GM19043 (cell line): Measurements from ENCODE around the gene TSPY1.
"Not testable (repeated sequence)": the region's sequence is repeated elsewhere in the genome, so short reads cannot be mapped to it uniquely, and the experiment has no call there.

Source experiments
- ATAC-seq: cut with Tn5 transposase; IDR thresholded peaks from one replicate; pipeline ENCODE4 v1.9.1; 2021; ENCODE audit warnings: low read depth; ENCODE audit not compliant: unreplicated experiment

TSPY1 gene, protein sequence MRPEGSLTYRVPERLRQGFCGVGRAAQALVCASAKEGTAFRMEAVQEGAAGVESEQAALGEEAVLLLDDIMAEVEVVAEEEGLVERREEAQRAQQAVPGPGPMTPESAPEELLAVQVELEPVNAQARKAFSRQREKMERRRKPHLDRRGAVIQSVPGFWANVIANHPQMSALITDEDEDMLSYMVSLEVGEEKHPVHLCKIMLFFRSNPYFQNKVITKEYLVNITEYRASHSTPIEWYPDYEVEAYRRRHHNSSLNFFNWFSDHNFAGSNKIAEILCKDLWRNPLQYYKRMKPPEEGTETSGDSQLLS

DNA sequence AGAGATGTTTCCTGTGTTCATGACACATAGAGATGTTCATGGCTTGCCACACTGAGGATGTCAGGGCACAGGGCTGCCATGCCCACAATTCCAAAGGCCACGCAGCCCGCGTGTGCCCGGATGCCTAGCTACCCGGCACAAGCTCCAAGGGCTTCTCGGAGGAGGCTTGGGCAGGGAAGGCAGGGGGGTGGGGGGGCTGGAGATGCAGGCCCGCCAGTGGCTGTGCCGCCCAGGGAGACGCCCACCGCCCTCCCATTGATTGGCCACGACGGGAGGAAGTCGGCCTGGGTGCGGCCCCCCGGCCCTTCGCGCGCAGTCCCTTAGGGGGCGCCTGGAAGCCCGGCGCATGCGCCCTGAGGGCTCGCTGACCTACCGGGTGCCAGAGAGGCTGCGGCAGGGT is at the start of gene TSPY1:
Gene TSPY1 (plus strand): TSS at position 301 of the 400 bp plus-strand sequence. CDS start 46 bp downstream, at position 347.
- not testable (repeated sequence) for ATAC-seq

DNA sequence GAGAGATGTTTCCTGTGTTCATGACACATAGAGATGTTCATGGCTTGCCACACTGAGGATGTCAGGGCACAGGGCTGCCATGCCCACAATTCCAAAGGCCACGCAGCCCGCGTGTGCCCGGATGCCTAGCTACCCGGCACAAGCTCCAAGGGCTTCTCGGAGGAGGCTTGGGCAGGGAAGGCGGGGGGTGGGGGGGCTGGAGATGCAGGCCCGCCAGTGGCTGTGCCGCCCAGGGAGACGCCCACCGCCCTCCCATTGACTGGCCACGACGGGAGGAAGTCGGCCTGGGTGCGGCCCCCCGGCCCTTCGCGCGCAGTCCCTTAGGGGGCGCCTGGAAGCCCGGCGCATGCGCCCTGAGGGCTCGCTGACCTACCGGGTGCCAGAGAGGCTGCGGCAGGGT is 20.2 kb downstream of the TSPY1 start, which contains the start of gene TSPY9:
Gene TSPY9 (plus strand): TSS at position 301 of the 400 bp plus-strand sequence. CDS start 46 bp downstream, at position 347.
- ATAC-seq: not testable (repeated sequence)

DNA sequence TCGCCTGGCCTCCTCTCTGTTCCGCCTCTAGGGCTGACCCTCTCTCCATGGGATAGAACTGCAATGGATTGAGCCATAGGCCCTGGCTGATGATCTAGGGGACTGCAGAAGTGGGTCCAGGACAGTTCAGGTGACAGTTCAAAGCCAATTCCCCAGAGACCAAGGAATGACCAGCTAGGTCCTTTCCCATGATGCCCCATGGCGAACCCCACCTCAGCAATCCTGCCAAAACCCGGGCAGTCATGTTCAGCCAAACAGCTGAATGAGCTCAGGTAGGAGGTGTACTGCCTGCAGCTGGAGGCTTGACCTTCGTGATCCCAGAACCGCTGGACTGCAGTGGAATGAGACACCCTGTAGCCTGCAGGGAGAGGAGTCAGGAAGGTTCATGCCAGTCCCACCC is 37.6 kb downstream of the TSPY1 start:
- ATAC-seq: not testable (repeated sequence)

DNA sequence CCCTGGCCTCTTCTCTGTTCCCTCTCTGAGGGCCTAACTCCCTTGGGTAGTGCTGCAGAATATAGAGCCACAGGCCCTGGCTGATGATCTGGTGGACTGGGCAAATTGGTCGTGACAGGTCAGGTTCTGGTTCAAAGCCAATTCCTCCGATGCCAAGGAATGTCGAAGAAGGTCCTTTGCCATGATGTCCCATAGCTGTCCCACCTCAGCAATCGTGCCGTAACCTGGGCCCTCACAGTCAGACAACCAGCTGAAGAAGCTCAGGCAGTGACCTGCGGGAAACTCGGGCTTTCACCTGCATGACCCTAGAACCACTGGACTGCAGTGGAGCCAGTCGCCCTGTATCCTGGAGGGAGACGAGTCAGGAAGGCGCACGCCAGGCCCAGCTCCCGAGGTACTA is 49.5 kb downstream of the TSPY1 start:
- not testable (repeated sequence) for ATAC-seq
